Nephron progenitor cell (in vitro differentiated cells): ENCODE results near the gene WSCD2.
A peak's percentile ranks its signal among the peaks of the same experiment; 100 is the strongest.

Experiments used
- DNase-seq: peaks from one replicate; pipeline ENCODE4 v3.0.0; 2021
- H3K27ac Mint-ChIP-seq: 2 replicates; pipeline ENCODE4 v1.8.0; 2021; ENCODE audit warnings: mild to moderate bottlenecking, moderate library complexity, mixed read lengths
- H3K27me3 Mint-ChIP-seq: 2 replicates; pipeline ENCODE4 v1.8.0; 2021; ENCODE audit warnings: mild to moderate bottlenecking, low read depth, mixed read lengths; ENCODE audit not compliant: poor library complexity
- H3K36me3 Mint-ChIP-seq: 2 replicates; pipeline ENCODE4 v1.8.0; 2021; ENCODE audit warnings: low read depth, mixed read lengths
- H3K4me1 Mint-ChIP-seq: 2 replicates; pipeline ENCODE4 v1.8.0; 2021; ENCODE audit warnings: mixed read lengths
- H3K4me3 Mint-ChIP-seq: 2 replicates; pipeline ENCODE4 v1.8.0; 2021; ENCODE audit warnings: mild to moderate bottlenecking, moderate library complexity, mixed read lengths
- H3K9me3 Mint-ChIP-seq: 2 replicates; pipeline ENCODE4 v1.8.0; 2021; ENCODE audit warnings: mild to moderate bottlenecking, moderate library complexity, mixed read lengths
- TF ChIP-seq, protein P1 (sequence below): fragments of 200-600 bp; sonication (generic); IDR thresholded peaks from 2 replicates; pipeline ENCODE4 v1.5.0; 2021; ENCODE audit warnings: antibody characterized with exemption

Gene WSCD2

DNA sequence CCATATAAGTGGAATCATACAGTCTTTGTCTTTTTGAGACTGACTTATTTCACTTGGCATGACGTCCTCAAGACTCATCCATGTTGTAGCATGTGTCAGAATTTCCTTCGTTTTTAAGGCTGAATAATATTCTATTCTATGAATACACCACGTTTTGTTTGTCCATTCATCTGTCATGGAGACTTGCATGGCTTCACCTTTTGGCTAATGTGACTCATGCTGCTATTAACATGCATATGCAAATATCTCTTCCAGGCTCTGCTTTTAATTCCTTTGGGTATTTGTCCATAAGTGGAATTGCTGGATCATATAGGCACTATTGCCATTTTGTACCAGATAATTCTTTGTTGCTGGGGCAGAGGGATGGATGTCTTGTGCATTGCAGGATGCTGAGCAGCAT lies 19.6 kb upstream of the WSCD2 start:
- DNase-seq: no peak
- no peaks in the 10 kb centered on the region for H3K27me3 Mint-ChIP-seq
- H3K4me1 Mint-ChIP-seq: peaks cover 21% of the 10 kb centered on the region
- no peaks in the 10 kb centered on the region for H3K36me3 Mint-ChIP-seq
- no peak overlapping the region for H3K27ac Mint-ChIP-seq
- H3K4me3 Mint-ChIP-seq: no peak overlapping the region
- TF ChIP-seq, protein P1, sequence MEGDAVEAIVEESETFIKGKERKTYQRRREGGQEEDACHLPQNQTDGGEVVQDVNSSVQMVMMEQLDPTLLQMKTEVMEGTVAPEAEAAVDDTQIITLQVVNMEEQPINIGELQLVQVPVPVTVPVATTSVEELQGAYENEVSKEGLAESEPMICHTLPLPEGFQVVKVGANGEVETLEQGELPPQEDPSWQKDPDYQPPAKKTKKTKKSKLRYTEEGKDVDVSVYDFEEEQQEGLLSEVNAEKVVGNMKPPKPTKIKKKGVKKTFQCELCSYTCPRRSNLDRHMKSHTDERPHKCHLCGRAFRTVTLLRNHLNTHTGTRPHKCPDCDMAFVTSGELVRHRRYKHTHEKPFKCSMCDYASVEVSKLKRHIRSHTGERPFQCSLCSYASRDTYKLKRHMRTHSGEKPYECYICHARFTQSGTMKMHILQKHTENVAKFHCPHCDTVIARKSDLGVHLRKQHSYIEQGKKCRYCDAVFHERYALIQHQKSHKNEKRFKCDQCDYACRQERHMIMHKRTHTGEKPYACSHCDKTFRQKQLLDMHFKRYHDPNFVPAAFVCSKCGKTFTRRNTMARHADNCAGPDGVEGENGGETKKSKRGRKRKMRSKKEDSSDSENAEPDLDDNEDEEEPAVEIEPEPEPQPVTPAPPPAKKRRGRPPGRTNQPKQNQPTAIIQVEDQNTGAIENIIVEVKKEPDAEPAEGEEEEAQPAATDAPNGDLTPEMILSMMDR: no peak
- H3K9me3 Mint-ChIP-seq: no peaks in the 10 kb centered on the region

DNA sequence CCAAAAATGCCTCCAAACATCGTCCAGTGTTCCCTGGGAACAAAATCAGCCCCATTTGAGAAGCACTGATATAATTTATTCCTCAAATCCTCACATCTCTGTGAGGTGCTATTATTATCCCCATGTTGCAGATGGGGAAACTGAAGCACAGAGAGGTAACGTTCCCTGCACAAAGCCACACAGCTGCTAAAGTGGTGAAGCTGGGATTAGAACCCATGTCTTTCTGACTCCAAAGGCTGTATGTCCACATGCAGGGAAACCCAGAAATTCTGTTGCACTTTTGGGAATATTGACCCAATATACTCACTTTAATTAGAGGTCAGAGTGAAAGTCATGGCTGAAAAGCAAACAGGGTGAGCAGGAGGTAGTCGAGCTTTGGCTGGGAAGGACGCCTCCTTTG lies 19.1 kb upstream of the WSCD2 start:
- Mint-ChIP-seq H3K4me1 (peaks cover 25% of the 10 kb centered on the region), H3K36me3 (no peaks in the 10 kb centered on the region), H3K27me3 (no peaks in the 10 kb centered on the region), H3K4me3 (no peak overlapping the region), H3K27ac (no peak overlapping the region), H3K9me3 (no peaks in the 10 kb centered on the region)
- TF ChIP-seq, protein P1: no peak
- DNase-seq: no peak

DNA sequence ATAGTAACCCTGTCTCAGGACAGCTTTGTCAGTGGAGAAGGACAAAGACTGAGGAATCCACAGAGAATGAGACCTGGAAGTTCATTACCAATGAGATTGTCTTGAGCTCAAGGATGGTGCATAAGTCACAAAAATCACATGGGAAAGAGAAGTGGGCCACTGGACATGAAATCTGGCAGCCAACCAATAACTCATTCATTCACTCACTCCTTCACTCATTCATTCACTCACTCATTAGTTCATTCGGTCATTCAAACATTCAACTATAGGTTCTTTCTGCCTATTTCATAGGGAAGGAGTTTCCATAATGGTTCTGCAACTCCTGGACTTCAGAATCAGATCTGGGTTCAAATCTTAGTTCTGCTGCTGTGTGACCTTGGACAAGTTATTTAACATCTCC lies 18.2 kb upstream of the WSCD2 start:
- Mint-ChIP-seq H3K27ac (no peak overlapping the region), H3K27me3 (peaks cover 3% of the 10 kb centered on the region), H3K36me3 (no peaks in the 10 kb centered on the region), H3K9me3 (no peaks in the 10 kb centered on the region), H3K4me1 (peaks cover 32% of the 10 kb centered on the region), H3K4me3 (no peak overlapping the region)
- TF ChIP-seq, protein P1: no peak
- DNase-seq: no peak

DNA sequence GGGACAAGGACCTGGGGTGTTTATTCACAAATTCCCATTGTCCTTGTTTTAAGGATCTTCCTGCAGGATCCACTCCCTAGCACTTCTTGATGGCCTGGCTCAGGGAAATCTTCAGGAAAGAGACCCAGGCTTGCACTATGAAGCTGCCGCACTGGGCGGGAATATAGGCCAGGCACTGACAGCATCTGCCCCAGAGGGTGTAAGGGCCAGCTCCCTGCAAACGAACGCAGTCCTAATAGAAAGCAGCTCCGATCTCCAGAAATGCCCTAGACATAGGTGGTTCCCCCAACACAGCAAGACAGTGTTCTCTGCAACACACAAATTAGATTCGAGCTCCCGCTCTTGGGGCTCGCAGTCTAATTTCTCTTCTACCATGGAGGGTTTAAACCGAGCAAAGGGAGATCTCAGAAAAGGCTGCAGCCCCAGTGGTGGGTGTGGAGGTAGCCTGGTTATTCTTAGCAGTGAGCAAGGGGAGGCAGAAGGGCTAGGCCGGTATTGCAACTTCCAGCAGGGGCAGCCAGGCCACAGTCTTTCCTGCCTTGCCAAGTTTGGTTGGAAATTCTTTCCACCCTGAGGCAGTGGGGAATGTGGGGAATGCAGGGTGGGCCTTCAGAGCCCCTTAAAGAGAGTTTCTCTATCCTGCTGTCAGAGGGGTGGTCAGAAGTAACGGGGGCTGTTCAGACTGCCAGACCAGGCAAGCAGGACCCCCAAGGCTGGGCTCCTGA lies 16.1 kb upstream of the WSCD2 start:
- H3K9me3 Mint-ChIP-seq: peaks cover 2% of the 10 kb centered on the region
- DNase-seq: peak; percentile 29
- peaks cover 44% of the 10 kb centered on the region for H3K4me1 Mint-ChIP-seq
- H3K4me3 Mint-ChIP-seq: no peak overlapping the region
- H3K27ac Mint-ChIP-seq: peak overlapping the region; percentile 59
- TF ChIP-seq, protein P1: no peak
- H3K27me3 Mint-ChIP-seq: peaks cover 3% of the 10 kb centered on the region
- no peaks in the 10 kb centered on the region for H3K36me3 Mint-ChIP-seq

DNA sequence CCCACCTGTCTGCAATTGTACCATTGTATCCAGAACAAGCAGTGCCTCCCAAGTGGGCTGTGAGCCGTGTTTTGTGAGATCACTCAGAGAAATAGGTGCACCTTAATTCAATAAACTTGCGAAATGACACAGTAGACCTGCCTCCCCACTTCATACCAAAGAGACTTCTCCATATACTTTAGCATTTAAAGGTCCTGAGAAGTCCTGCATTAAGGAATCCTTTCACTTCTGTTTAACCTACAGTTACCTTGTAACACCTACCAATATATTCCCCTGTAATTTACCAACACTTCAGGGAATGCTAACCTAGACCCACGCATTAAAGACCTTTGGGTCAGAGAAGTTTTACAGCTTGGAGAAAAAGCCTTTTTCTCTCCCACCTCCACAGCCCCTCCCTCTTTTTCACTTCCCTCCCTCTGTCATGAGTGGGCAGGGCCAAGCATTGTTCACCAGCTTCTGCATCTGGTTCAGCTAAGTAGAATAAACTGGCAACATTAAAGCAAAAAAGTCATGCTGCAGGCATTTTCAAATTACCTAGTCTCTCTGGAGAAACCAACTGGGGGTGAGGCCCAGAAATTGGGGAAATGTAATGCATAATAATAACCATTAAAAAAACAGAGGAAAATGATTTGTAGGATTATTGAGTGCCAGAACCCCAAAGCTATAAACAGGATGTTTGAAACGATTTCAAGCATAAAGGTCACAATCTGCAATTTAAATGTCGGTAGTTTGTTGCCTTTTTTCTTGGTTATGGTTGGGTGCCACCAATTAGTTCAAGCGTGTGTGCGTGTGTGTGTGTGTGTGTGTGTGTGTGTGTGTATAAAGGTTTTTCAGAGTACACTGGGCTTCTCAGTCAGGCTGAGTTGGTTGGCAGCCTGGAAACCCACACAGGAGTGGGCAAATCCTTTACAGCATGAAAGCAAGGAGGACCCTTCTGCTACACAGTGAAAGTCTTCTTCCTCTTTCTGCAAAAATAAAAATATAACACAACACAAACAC lies 13.7 kb upstream of the WSCD2 start:
- H3K9me3 Mint-ChIP-seq: peaks cover 7% of the 10 kb centered on the region
- H3K4me3 Mint-ChIP-seq: no peak overlapping the region
- H3K4me1 Mint-ChIP-seq: peaks cover 48% of the 10 kb centered on the region
- H3K36me3 Mint-ChIP-seq: no peaks in the 10 kb centered on the region
- TF ChIP-seq, protein P1: no peak
- no peak overlapping the region for H3K27ac Mint-ChIP-seq
- peaks cover 7% of the 10 kb centered on the region for H3K27me3 Mint-ChIP-seq
- DNase-seq: no peak
